ENCODE data around the gene PDLIM7. TPM values are rescaled to one million over a fixed set of nuclear protein-coding genes. Genes with fewer than 3 reads are reported as not detected.

The PDLIM7 gene
- total and polyA plus RNA-seq, 2 of the 8 experiments (the other 6 are each of a cell fraction or from before 2014, with no cell fraction given): 67.3 to 94.2 TPM

DNA sequence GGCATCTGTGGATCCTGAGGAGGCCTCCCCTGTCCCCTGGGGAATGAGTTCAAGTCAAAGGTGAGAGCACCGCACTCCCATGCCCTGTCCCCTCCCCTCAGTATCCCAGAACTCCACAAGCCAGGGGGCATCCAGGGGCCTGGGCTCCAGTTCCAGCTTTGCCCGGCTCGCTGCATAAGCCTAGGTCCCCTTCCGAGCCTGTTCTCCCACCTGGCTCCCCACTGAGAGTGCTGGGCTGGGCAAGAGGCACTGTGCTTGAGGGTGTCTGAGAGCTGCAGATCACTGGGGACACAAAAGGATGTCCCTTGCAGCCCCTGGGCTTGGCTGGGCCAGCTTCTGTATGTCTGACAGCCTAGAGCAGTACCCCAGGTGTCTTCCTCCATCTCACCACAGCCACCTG is 7.7 kb upstream of the PDLIM7 start (continued):
- TF ChIP-seq, protein P1, sequence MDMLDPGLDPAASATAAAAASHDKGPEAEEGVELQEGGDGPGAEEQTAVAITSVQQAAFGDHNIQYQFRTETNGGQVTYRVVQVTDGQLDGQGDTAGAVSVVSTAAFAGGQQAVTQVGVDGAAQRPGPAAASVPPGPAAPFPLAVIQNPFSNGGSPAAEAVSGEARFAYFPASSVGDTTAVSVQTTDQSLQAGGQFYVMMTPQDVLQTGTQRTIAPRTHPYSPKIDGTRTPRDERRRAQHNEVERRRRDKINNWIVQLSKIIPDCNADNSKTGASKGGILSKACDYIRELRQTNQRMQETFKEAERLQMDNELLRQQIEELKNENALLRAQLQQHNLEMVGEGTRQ (IDR thresholded peaks at IDR 0.05; ENCODE audit: low read length): no peak
- TF ChIP-seq BCL11A (IDR thresholded peaks at IDR 0.05; ENCODE audit: low read depth in 2 of 2, low read length in 2 of 2): no peak
- no peak for TF ChIP-seq SP2 (IDR thresholded peaks at IDR 0.05; ENCODE audit: low read length)
- no peak for TF ChIP-seq EZH2 (IDR thresholded peaks at IDR 0.05; ENCODE audit: low read depth, low read length, severe bottlenecking)

Measured in H1 (cell line).